Endothelial cell of umbilical vein (primary cell): ENCODE measurements around the gene KBTBD8. TPM values are rescaled to one million over a fixed set of nuclear protein-coding genes. Genes with fewer than 3 reads are reported as not detected.

ENCODE experiments used
- BruUV-seq: library from RNA; stranded (reverse); fragments of 400-500 nt; replicated peaks from 2 replicates; lab custom pipeline; 2021; lab: Mats Ljungman, UMichigan
- CTCF ChIA-PET: fragments of 300-600, 350-600 bp; sonication (Branson Sonifier 250); formaldehyde crosslinking; loops from one replicate; lab custom pipeline; 2021; ENCODE audit warnings: antibody characterized with exemption, inconsistent platforms; lab: Charles Lee
- POLR2A ChIA-PET: fragments of 300-600, 350-600 bp; sonication (Branson Sonifier 250); formaldehyde crosslinking; loops from one replicate; lab custom pipeline; 2021; ENCODE audit warnings: antibody characterized with exemption, inconsistent platforms; lab: Charles Lee
- DNase-seq: peaks from one replicate; pipeline ENCODE4 v3.0.0-alpha.2; 2011; ENCODE audit warnings: low read depth, low spot score
- FAIRE-seq: peaks from 2 replicates; lab custom pipeline; 2011; peaks lifted over from hg19 to GRCh38; lab: Jason Lieb, UNC
- H2AFZ ChIP-seq: 2 replicates; pipeline ENCODE4 v1.6.0; 2012; ENCODE audit warnings: low read depth, low read length, control low read depth, inconsistent platforms
- H3K27ac ChIP-seq: 2 replicates; pipeline ENCODE4 v1.5.1; 2011; ENCODE audit warnings: low read depth, mild to moderate bottlenecking, control low read depth, low read length, moderate library complexity; ENCODE audit not compliant: insufficient read depth
- H3K27me3 ChIP-seq, 2 experiments: 2 replicates each; pipeline versions ENCODE4 v1.6.0 to v1.6.1; 2011; ENCODE audit warnings: low read length in 2 of 2, mixed read lengths in 1 of 2; ENCODE audit not compliant: control insufficient read depth in 2 of 2, insufficient read depth in 2 of 2
- H3K36me3 ChIP-seq, 2 experiments: 2 replicates in 1 of 2; 3 replicates in 1 of 2; pipeline ENCODE4 v1.5.1; 2011; ENCODE audit warnings: low read length in 2 of 2, mild to moderate bottlenecking in 1 of 2, moderate library complexity in 1 of 2; ENCODE audit not compliant: control insufficient read depth in 2 of 2, insufficient read depth in 2 of 2; ENCODE audit errors: extremely low read depth in 1 of 2
- H3K4me1 ChIP-seq: 3 replicates; pipeline ENCODE4 v1.5.1; 2011; ENCODE audit warnings: mild to moderate bottlenecking, low read length; ENCODE audit not compliant: control insufficient read depth, insufficient read depth; ENCODE audit errors: extremely low read depth
- H3K4me2 ChIP-seq: 2 replicates; pipeline ENCODE4 v1.6.1; 2011; ENCODE audit warnings: low read length, control low read depth, mixed read lengths; ENCODE audit not compliant: insufficient read depth
- H3K4me3 ChIP-seq, 3 experiments: fragments of 200-600 bp in 1 of 3; sonication (generic), shearing (Covaris generic) in 1 of 3; replicated peaks in 1 of 3; 2 replicates each; pipeline ENCODE4 v1.5.1; 2011 to 2016; ENCODE audit warnings: control low read depth in 3 of 3, low read length in 3 of 3, mild to moderate bottlenecking in 2 of 3, inconsistent platforms in 1 of 3, low read depth in 1 of 3, moderate library complexity in 1 of 3; ENCODE audit not compliant: insufficient read depth in 1 of 3
- H3K79me2 ChIP-seq: 2 replicates; pipeline ENCODE4 v1.6.0; 2012; ENCODE audit warnings: low read length, inconsistent platforms; ENCODE audit not compliant: control insufficient read depth, insufficient read depth
- H3K9ac ChIP-seq: replicated peaks from 2 replicates; pipeline ENCODE3; 2011; ENCODE audit warnings: low read length, control low read depth; ENCODE audit not compliant: insufficient read depth; ENCODE audit errors: extremely low read depth
- H3K9me1 ChIP-seq: replicated peaks from 3 replicates; pipeline ENCODE4 v1.6.0; 2011; ENCODE audit warnings: mild to moderate bottlenecking, low read length; ENCODE audit not compliant: control insufficient read depth, insufficient read depth; ENCODE audit errors: extremely low read depth
- H3K9me3 ChIP-seq: replicated peaks from 2 replicates; pipeline ENCODE4 v1.5.1; 2012; ENCODE audit warnings: low read length, inconsistent platforms; ENCODE audit not compliant: control insufficient read depth, insufficient read depth
- H4K20me1 ChIP-seq: replicated peaks from 2 replicates; pipeline ENCODE3; 2011; ENCODE audit warnings: mild to moderate bottlenecking, low read length; ENCODE audit not compliant: control insufficient read depth, insufficient read depth; ENCODE audit errors: extremely low read depth
- EZH2 ChIP-seq: IDR thresholded peaks from 2 replicates; pipeline ENCODE4 v1.6.1; 2012; ENCODE audit warnings: borderline replicate concordance, low read depth, mild to moderate bottlenecking, moderate library complexity, low read length, inconsistent platforms; ENCODE audit not compliant: severe bottlenecking
- FOS ChIP-seq: IDR thresholded peaks from 2 replicates; pipeline ENCODE4 v1.6.1; 2011; ENCODE audit warnings: mild to moderate bottlenecking, low read length, moderate library complexity, borderline replicate concordance; ENCODE audit not compliant: insufficient read depth
- GATA2 ChIP-seq: IDR thresholded peaks from 2 replicates; pipeline ENCODE4 v1.7.0; 2011; ENCODE audit warnings: low read depth, mild to moderate bottlenecking, moderate library complexity, mixed read lengths, low read length; ENCODE audit not compliant: insufficient read length, insufficient read depth
- JUN ChIP-seq: IDR thresholded peaks from 2 replicates; pipeline ENCODE4 v1.6.1; 2011; ENCODE audit warnings: borderline replicate concordance, low read depth; ENCODE audit not compliant: insufficient read length, insufficient read depth
- MYC ChIP-seq: IDR thresholded peaks from one replicate; pipeline ENCODE4 v1.6.1; 2011; ENCODE audit warnings: mild to moderate bottlenecking, low read depth, low read length
- POLR2A ChIP-seq: IDR thresholded peaks from 2 replicates; pipeline ENCODE4 v1.6.1; 2012; ENCODE audit warnings: low read depth, mild to moderate bottlenecking, control low read depth, low read length
- POLR2AphosphoS5 ChIP-seq: IDR thresholded peaks from 2 replicates; pipeline ENCODE4 v1.6.1; 2012; ENCODE audit warnings: low read depth, mild to moderate bottlenecking, control low read depth, low read length, moderate library complexity; ENCODE audit not compliant: insufficient read depth
- dilution Hi-C: fragments of 300-500 bp; cut with MboI; formaldehyde crosslinking; loops from one replicate; pipeline ENCODE4 v1.15.0; 2019; ENCODE audit warnings: low sequenced_read_pairs; ENCODE audit not compliant: extremely low pct_ligation_motif_present
- intact Hi-C: fragments of 100-400 bp; cut with micrococcal nuclease; formaldehyde crosslinking; loops from one replicate; pipeline ENCODE4 v1.10.0; 2022
- polyA plus RNA-seq, 4 experiments: library from polyadenylated mRNA; depleted of rRNA in 3 of 4; stranded (reverse) in 3 of 4; unstranded in 1 of 4; fragments of >200 nt; gene quantifications; 2 replicates each; pipeline versions ENCODE4 v1.2.1 to v1.2.3, GENCODE V29; 2011 to 2012; ENCODE audit warnings: missing spikeins in 1 of 4
- total RNA-seq: library from RNA; stranded (reverse); gene quantifications from 2 replicates; pipeline ENCODE4 v1.2.3, GENCODE V29; 2021
- TF ChIP-seq, protein P1 (sequence below): IDR thresholded peaks from 2 replicates; pipeline ENCODE4 v1.6.1; 2011; ENCODE audit not compliant: insufficient read depth, insufficient read length
- TF ChIP-seq, protein P2 (sequence below), 2 donors: IDR thresholded peaks; 1 replicate in 1 of 2; 2 replicates in 1 of 2; pipeline ENCODE4 v1.5.1; 2011; ENCODE audit warnings: low read length in 2 of 2, mild to moderate bottlenecking in 2 of 2, moderate library complexity in 2 of 2, control low read depth in 1 of 2, inconsistent platforms in 1 of 2, low read depth in 1 of 2; ENCODE audit not compliant: insufficient read depth in 1 of 2; ENCODE audit errors: extremely low read depth in 1 of 2

Gene KBTBD8
- total and polyA plus RNA-seq, 2 donors (not counting 3 experiments of a cell fraction or from before 2014, with no cell fraction given): 0.26 to 1.1 TPM

DNA sequence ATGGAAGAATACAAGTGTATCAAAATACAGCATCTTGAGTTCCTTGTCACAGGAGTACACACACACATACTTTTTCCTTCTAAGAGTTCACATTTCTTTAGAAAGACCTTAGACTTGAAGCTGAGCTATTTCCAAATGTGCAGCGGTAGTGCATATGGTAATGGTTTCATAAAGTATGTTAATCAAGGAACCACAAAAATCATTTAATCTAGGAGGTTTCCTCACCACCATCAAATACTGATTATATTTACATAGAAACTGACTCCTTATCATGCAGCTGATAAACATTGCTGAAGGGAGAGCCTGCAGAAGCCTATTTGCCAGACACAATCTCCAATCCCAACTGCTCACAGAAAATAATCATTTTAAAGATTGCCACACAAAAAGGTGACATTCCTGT, 40.0 kb upstream of the KBTBD8 start:
- Histone ChIP-seq H3K27ac (no peak overlapping the region), H3K9me3 (no peaks in the 10 kb centered on the region), H3K9me1 (no peaks in the 10 kb centered on the region), H4K20me1 (no peaks in the 10 kb centered on the region), H3K4me2 (no peak overlapping the region), H3K36me3 (no peaks in the 10 kb centered on the region), H3K27me3 (peaks cover 0 to 8% of the 10 kb centered on the region in 2 experiments), H3K4me1 (no peaks in the 10 kb centered on the region), H3K4me3 (no peak overlapping the region), H3K79me2 (no peaks in the 10 kb centered on the region), H3K9ac (no peak overlapping the region), H2AFZ (no peak overlapping the region)
- FAIRE-seq (no peak), DNase-seq (no peak)
- intact Hi-C loops: no loop called here
- no TSS peak for BruUV-seq
- dilution Hi-C loops: no loop called here
- POLR2A ChIA-PET: no interaction called here
- TF ChIP-seq GATA2: no peak
- no peak for TF ChIP-seq FOS
- TF ChIP-seq POLR2AphosphoS5: no peak
- no peak for TF ChIP-seq MYC
- TF ChIP-seq, protein P1, sequence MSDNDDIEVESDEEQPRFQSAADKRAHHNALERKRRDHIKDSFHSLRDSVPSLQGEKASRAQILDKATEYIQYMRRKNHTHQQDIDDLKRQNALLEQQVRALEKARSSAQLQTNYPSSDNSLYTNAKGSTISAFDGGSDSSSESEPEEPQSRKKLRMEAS: no peak
- CTCF ChIA-PET: interaction anchor here (0.9 to 2.6 kb wide), 3 partner anchors 10 to 25 kb away, joined by 3 to 9 read pairs (median 3); no protein-coding TSS in a partner anchor

DNA sequence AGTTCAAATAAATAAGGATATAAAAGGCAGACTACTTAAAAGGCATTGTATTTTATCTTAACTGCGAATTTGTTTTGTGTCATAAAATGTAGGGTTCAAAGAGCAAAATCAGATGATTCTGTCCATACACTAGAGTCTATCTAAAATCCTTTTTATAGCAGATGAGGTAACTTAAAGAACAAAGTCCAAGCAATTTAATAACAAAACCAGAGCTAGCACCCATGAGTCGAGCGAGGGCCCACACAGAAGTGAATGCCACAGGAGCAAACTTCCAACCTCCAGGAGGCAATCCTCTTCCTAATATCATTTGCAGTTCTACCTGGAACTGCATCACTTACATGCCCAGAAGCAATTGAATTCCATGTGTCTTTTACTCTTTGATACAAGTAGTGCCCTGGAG, 35.4 kb upstream of the KBTBD8 start:
- ChIA-PET POLR2A (no interaction called here), CTCF (no interaction called here)
- TF ChIP-seq POLR2AphosphoS5: no peak
- TF ChIP-seq POLR2A: no peak
- no peak for TF ChIP-seq FOS
- TF ChIP-seq, protein P2, sequence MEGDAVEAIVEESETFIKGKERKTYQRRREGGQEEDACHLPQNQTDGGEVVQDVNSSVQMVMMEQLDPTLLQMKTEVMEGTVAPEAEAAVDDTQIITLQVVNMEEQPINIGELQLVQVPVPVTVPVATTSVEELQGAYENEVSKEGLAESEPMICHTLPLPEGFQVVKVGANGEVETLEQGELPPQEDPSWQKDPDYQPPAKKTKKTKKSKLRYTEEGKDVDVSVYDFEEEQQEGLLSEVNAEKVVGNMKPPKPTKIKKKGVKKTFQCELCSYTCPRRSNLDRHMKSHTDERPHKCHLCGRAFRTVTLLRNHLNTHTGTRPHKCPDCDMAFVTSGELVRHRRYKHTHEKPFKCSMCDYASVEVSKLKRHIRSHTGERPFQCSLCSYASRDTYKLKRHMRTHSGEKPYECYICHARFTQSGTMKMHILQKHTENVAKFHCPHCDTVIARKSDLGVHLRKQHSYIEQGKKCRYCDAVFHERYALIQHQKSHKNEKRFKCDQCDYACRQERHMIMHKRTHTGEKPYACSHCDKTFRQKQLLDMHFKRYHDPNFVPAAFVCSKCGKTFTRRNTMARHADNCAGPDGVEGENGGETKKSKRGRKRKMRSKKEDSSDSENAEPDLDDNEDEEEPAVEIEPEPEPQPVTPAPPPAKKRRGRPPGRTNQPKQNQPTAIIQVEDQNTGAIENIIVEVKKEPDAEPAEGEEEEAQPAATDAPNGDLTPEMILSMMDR (IDR thresholded peaks at IDR 0.05; ENCODE audit: extremely low read depth in 1 of 2, insufficient read depth in 1 of 2, low read depth in 1 of 2, low read length in 2 of 2): no peak
- TF ChIP-seq, protein P1: no peak
- no peak for TF ChIP-seq EZH2
- TF ChIP-seq GATA2: no peak
- no peak for TF ChIP-seq JUN
- no peak for TF ChIP-seq MYC
- Histone ChIP-seq H2AFZ (no peak overlapping the region), H3K27me3 (peaks cover 2 to 18% of the 10 kb centered on the region in 2 experiments), H3K4me3 (no peak overlapping the region), H3K27ac (no peak overlapping the region), H3K4me2 (no peak overlapping the region), H3K9ac (no peak overlapping the region), H4K20me1 (no peaks in the 10 kb centered on the region), H3K4me1 (no peaks in the 10 kb centered on the region), H3K36me3 (no peaks in the 10 kb centered on the region), H3K79me2 (no peaks in the 10 kb centered on the region), H3K9me1 (no peaks in the 10 kb centered on the region), H3K9me3 (no peaks in the 10 kb centered on the region)
- BruUV-seq: no TSS peak
- no peak for DNase-seq
- no peak for FAIRE-seq
- intact Hi-C loops (no loop called here), dilution Hi-C loops (no loop called here)
